GM19328 (cell line): ENCODE data around the gene CNPPD1.

Experiments
- ATAC-seq: cut with Tn5 transposase; IDR thresholded peaks from one replicate; pipeline ENCODE4 v1.9.1; 2021; ENCODE audit warnings: mild to moderate bottlenecking, moderate library complexity; ENCODE audit not compliant: unreplicated experiment

The CNPPD1 gene

GRCh38 chr2:219176818-219177551, at the start of gene CNPPD1:
CNPPD1 (minus strand) TSS chr2:219176925; CDS start chr2:219176828, 97 bp downstream.
- ATAC-seq = peak; percentile 59

GRCh38 chr2:219225350-219225749, 48.6 kb upstream of the CNPPD1 start:
- no peak for ATAC-seq

GRCh38 chr2:219223831-219224610, 47.3 kb upstream of the CNPPD1 start:
- ATAC-seq = no peak

- no peak for ATAC-seq
Measured at GRCh38 chr2:219221957-219222518, 45.3 kb upstream of the CNPPD1 start.

GRCh38 chr2:219220652-219221402, 44.1 kb upstream of the CNPPD1 start:
- ATAC-seq = no peak

GRCh38 chr2:219219784-219220532, 43.2 kb upstream of the CNPPD1 start:
- no peak for ATAC-seq

- peak; percentile 67 for ATAC-seq
Measured at GRCh38 chr2:219218732-219219701, 42.3 kb upstream of the CNPPD1 start, which contains the start of gene ABCB6. ABCB6 (minus strand) TSS chr2:219218958; CDS start chr2:219218673, 285 bp downstream.

GRCh38 chr2:219218217-219218731, 41.5 kb upstream of the CNPPD1 start:
- peak; percentile 28 for ATAC-seq

GRCh38 chr2:219216535-219216915, 39.8 kb upstream of the CNPPD1 start:
- no peak for ATAC-seq

GRCh38 chr2:219215871-219216534, 39.3 kb upstream of the CNPPD1 start:
- no peak for ATAC-seq

- ATAC-seq = no peak
Measured at GRCh38 chr2:219214786-219215185, 38.1 kb upstream of the CNPPD1 start.

GRCh38 chr2:219214141-219214540, 37.4 kb upstream of the CNPPD1 start:
- ATAC-seq = no peak

GRCh38 chr2:219213486-219214071, 36.9 kb upstream of the CNPPD1 start:
- ATAC-seq = no peak

- ATAC-seq = no peak
Measured at GRCh38 chr2:219213026-219213415, 36.3 kb upstream of the CNPPD1 start.

- no peak for ATAC-seq
Measured at GRCh38 chr2:219210886-219211362, 34.2 kb upstream of the CNPPD1 start.

GRCh38 chr2:219210196-219210885, 33.6 kb upstream of the CNPPD1 start:
- ATAC-seq = no peak
